Activated effector memory CD4-positive, alpha-beta T cell treated with Interleukin-2 at 50 U/mL for 16 hours (primary cell): Measurements from ENCODE around the gene ITGA7.

Source experiments
- DNase-seq: peaks from one replicate; pipeline ENCODE4 v3.0.0-alpha.2; 2020

ITGA7 gene

DNA sequence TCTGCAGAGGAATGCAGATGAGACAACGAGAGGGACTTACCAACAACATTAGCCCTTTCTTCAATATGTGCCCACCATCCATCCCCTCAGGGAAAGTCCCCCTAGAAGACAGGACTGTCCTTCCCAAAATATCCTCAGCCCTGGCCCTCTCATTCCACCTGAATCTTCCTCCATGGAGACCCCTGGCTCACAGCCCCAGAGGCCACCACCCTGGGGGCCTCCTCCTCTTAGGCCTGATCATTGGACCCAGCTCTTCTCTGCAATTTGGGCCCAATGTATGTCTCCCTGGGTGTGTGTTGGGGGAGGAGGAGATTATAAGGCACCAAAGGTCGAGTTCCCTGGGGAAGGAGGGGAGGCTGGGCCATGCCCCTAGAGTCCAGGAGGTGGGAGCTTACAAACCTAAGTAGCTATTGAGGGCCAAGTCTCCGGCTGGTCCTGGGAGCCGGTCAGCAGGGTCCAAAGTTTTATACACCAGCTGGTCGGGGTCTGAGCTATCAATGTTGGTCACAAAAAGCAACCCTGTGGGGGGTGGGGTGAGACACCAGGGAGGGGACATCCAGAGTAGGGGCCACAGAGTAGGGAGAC is 8.1 kb downstream of the ITGA7 start:
- DNase-seq, result no peak

- DNase-seq, result no peak
Measured at GRCh38 chr12:55698965-55699364, 8.7 kb downstream of the ITGA7 start.

DNA sequence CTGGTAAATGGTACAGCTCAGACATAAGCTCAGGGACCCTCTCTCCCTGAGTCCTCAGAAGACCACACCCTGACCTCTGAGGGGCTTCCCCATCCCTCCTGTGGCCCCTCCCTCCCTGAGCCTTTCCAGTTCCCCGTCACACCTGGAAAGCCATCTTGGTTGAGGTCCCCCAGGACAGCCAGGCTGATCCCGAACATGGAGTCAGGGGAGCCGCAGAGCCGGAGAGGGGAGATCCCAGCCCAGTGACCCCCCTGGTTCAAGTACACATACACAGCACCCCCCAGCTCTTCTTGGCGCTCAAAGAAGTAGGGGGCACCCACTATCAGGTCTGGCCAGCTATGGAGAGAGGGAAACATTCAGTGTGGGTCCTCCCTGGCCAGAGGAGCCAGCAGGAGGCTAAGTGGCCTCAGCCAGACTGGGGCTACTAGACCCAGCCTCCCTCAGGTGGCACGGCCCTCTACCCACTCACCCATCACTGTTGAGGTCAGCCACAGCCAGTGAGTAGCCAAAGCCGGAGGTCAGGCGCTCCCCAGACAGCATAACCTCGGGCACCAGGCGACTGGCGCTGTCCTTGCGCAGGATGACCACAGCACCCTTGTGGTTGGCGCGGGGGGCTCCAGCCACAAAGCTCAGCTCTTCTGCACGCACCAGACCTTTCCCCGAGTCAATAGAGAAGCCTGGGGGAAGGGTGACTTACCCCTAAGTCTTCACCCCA is 9.3 kb downstream of the ITGA7 start:
- no peak for DNase-seq

DNA sequence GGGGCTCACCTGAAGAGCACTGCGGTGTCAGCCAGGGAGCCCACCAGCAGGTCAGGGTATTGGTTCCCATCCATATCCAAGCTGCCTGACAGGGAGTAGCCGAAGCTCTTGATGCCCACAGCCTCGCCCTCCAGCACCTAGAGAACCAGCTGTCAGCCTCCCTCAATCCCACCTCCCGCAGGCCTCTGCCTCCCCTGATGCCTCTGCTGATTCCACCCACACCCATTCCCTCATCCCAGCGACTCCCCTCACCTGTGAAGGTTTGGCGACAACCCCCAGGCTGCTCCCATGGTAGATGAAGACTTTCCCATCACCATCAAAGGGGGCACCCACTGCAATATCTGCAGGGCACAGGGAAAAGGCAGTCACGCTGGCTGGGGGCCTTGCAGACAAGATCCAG is 10.0 kb downstream of the ITGA7 start:
- DNase-seq, result no peak

DNA sequence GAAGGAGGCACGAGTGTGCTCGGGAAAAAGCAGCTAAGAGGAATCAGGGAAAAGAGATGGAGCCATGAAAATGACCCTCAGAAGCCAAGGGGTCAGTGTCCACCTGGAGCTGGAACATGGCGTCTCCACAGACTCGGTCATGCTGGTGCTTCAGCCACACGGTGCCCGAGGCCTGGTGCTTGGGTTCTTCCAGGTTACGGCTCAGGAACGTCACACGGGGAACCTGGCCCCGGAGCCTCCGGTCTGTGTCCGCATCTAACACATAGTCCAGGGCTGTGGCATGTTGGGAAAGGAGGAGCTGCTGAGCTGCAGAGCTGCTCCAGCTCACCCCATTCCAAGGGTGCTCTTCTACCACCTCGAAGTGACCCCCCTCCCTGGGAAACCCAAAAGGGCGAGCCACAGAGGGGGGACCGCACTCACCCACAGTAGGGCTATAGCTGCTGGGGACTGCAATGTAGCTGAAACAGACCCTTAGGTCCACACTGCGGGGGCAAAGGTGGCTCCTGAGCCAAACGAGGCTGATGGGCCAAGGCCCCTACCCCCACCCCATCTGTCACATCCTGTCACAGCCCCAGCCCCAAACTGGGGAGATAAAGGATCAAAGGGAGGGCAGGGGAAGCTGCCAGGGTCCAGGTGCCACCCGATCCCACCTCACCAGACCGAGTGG is 10.8 kb downstream of the ITGA7 start:
- no peak for DNase-seq

- DNase-seq, result no peak
Measured at GRCh38 chr12:55696141-55696540, 11.6 kb downstream of the ITGA7 start.

GRCh38 chr12:55695349-55695748 is 12.4 kb downstream of the ITGA7 start:
- DNase-seq, result no peak

- DNase-seq, result no peak
Measured at GRCh38 chr12:55694651-55695050, 13.1 kb downstream of the ITGA7 start.

GRCh38 chr12:55694188-55694515 is 13.6 kb downstream of the ITGA7 start:
- DNase-seq, result no peak

DNA sequence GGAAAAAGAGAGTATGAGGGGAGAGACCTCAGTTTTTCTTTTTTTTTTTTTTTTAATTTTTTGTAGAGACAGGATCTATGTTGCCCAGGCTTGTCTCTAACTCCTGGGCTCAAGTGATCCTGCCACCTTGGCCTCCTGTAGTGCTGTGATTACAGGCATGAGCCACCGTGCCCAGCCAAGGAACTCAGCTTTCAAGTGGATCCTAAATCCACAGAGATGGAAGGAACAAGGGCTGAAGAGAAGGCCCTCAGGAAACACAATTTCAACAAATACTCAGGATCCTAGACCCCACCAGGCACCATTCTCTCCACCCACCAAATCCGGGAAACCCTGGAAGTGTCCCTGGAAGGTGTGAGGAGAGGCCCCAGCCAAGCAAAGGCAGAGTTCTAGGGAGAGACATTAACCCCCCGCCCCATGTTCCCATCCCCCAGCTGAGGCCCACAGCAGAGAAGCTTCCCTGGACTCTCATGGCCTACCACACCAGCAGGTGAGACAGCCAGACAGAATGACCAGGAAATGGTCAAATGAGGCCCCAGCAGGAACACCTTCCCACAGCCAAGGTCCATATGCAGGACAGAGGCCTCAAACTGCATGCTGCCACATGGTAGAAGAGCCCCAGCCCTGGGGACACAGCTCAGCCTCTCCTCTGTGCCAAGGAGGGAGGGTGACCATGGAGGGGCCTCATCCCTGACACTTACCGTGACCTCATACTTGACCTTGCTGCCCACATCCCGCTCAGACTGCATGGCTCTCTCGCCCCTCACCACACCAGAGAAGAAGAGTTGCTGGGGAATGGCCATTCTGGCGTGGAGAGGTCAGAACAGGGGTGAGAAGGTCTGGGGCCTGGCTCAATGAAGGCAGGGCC is 14.1 kb downstream of the ITGA7 start:
- DNase-seq, result no peak

DNA sequence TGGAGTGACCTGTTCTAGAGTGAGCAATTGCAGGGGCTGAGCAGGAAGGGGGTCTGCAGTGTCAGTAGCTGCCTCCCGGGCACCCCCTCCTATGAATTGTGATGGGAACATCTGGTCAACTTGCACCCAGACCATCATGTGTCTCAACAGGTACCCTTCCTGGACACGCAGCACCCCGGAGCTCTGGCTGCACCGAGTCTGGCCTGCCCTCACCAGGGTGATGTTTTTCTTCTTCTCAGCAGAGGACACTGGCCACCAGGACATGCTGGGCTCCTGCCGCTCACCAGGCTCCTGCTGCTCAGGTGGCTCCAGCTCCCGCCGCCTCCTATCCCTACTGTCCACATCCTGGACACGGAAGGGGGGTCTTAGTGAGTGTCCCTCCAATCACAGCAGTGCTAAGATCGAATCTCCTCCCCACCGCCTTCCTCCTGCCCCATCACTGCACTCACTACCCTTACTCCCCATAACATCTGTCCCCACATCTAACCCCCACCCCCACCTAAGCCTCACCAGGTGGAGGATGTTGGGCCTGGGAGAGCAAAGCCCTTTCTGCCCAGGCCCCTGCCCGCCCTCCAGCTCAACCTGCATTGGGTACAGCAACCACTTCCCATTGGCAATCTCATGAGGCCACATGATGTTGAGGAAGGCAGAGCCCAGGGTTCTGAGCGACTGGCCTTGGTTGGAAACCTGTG is 14.9 kb downstream of the ITGA7 start:
- DNase-seq, result no peak

DNA sequence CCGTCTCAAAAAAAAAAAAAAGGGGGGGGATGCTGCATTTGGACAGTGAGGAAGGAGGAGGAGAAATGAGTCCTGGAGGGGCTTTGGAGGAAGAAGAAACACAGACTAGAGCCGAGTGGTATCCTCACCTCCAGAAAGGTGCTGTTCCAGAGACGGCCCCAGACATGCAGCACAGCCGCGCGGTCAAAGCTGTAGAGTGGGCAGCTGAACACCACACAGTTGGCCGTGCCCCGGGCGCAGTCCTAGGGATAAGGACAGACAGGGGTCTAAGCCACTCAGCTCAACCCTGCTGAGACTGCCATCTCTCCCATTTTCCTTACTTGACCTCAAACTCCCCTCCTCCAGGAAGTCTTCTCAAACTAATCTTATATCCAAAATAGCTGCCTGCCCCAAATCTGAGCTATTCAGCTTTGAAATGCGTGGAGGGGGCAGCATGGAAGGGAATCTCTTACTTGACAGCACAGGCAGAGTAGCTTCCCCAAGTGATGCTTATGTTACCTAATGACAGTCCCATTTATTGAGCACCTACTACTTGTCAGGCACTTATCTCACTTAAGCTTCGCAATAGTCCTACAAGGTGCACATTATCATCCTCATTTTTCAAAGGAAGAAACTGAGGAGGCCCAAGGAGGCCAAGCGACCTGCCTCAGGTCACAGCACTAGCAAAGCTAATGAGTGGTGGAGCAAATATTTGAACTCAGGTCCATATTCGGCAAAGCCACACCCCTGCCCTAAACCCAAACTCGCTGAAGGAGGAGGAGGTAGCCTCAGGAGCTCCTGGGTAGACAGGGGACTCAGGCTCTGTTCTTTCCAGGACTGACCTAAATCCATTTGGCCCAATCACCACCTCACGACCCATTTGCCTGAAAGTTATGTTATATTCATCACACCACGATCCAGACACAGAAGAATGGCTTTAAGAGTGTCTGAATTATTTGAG is 18.7 kb downstream of the ITGA7 start:
- DNase-seq, result no peak

- DNase-seq, result no peak
Measured at GRCh38 chr12:55687746-55688145, 20.0 kb downstream of the ITGA7 start.

GRCh38 chr12:55686366-55687010 is 21.2 kb downstream of the ITGA7 start:
- no peak for DNase-seq

DNA sequence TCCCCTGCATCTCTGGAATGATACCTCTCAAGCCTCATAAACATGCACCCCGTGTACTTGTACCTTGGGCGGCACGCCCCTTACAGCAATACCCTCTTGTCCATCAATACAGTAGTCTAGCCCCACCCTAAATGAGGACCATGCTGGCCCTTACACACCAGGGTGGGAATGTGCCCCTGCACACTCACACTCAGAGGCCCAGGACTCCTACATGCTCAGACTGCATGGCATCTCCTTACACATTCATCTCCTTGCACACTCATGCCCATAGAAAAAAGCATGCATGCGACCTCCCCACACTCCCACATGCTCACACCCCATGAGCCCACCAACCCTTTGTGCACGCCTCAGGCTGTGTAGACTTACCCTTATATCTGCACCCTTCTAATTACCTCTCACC is 22.0 kb downstream of the ITGA7 start:
- DNase-seq, result no peak

DNA sequence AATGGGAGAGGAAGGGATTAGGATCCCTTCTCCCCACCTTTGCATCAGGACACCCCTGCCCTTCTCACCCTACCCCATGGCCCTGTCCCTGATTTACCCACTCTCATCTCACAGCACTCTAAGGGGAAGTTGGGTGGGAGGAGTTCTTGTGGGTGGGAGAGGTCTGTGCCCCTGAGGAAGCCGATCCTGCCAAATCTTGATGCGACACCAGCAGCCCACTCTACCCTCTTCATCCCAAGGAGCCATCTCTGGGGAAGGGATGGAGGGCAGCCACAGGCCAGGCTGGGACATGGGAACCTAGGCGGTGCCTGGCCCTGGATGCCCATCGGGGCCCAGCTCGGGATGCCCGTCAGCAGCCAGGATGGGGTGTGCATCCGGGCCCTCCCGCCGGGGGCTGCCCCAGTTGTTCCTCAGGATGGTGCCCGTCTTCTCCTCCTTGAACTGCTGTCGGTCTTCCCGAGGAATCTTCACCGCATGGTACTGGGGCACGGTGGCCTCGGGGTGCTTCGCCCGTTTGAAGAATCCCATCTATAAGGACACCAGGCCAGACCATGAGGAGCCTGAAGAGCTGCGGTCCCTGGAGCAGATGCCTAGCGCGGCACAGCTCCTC is 22.8 kb downstream of the ITGA7 start:
- no peak for DNase-seq

- DNase-seq, result no peak
Measured at GRCh38 chr12:55683676-55684075, 24.0 kb downstream of the ITGA7 start.

- DNase-seq, result no peak
Measured at GRCh38 chr12:55682087-55682796, 25.5 kb downstream of the ITGA7 start.

DNA sequence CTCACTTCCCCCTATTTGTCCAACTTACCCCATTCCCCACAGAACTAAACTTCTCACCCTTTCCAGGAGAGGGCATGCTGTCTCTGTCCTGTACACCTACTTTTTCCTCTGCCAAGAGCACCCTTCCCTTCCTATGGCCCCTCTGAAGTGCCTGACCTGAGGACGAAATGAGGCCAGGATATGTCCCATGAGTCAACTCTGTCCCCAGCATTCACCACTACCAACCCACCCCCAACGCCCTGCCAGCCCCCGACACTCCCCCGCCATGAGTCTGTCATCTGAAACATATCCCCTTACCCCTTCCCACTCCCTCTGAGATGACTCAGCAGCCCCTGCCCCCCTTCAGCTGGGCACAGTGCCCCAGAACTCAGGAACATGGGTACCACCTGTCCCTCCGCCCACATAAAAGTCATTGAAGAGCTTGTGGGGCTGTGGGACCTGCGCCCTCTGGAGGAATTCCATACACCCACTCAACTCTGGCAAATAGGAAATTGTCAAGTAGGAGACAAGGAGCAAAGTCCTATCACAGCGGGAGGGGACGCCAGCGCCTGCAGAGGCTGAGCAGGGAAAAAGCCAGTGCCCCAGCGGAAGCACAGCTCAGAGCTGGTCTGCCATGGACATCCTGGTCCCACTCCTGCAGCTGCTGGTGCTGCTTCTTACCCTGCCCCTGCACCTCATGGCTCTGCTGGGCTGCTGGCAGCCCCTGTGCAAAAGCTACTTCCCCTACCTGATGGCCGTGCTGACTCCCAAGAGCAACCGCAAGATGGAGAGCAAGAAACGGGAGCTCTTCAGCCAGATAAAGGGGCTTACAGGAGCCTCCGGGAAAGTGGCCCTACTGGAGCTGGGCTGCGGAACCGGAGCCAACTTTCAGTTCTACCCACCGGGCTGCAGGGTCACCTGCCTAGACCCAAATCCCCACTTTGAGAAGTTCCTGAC is 26.3 kb downstream of the ITGA7 start:
- no peak for DNase-seq
